ENCODE results near the gene MIEF2. TPM values are rescaled to one million over a fixed set of nuclear protein-coding genes. Genes with fewer than 3 reads are reported as not detected.

The MIEF2 gene
- total RNA-seq, 1 experiment from 2014 or later, result 20.5 TPM

DNA sequence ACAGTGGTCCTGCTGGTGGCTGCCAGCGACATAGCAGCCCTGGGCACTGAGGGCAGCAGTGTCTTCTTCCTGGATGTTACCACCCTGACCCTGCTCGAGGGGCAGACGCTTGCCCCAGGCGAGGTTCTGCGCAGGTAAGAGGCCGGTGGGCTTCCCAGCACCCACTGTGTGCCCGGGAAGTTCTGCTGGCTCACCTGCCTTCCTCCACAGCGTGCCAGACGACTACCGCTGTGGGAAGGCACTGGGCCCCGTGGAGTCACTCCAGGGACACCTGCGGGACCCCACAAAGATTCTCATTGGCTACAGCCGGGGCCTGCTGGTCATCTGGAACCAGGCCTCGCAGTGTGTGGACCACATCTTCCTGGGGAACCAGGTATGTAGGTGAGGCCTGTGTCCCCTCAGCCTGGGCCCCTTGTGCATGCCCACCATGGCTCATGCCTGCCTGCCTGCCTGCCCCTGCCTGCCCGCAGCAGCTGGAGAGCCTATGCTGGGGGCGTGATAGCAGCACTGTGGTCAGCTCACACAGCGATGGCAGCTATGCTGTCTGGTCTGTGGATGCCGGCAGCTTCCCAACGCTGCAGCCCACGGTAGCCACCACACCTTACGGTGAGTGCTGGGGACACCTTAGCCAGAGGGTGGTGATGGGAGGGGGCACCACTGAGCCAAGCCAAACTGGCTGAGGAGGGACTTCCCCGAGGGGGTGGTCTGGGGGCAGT, 26.5 kb upstream of the MIEF2 start:
- in situ Hi-C loops (cut with HindIII; ENCODE audit: low sequenced_read_pairs), result no loop called here
- DNase-seq (ENCODE audit: low spot score), result no peak

DNA sequence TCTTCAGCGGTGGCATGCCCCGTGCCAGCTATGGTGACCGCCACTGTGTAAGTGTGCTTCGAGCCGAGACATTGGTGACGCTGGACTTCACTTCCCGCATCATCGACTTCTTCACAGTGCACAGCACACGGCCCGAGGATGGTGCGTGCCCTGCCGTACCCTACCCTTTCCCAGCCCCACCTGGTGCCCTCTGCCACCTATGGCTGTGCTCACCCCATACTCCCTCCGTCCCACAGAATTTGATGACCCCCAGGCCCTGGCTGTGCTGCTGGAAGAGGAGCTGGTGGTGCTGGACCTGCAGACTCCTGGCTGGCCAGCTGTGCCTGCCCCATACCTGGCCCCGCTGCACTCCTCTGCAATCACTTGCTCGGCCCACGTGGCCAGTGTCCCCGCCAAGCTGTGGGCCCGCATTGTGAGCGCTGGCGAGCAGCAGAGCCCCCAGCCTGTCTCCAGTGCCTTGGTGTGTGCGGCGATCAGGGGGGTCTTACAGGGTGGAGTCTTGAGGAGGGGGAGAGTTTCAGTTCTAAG, 25.5 kb upstream of the MIEF2 start:
- in situ Hi-C loops (cut with HindIII; ENCODE audit: low sequenced_read_pairs), result no loop called here
- no peak for DNase-seq (ENCODE audit: low spot score)

DNA sequence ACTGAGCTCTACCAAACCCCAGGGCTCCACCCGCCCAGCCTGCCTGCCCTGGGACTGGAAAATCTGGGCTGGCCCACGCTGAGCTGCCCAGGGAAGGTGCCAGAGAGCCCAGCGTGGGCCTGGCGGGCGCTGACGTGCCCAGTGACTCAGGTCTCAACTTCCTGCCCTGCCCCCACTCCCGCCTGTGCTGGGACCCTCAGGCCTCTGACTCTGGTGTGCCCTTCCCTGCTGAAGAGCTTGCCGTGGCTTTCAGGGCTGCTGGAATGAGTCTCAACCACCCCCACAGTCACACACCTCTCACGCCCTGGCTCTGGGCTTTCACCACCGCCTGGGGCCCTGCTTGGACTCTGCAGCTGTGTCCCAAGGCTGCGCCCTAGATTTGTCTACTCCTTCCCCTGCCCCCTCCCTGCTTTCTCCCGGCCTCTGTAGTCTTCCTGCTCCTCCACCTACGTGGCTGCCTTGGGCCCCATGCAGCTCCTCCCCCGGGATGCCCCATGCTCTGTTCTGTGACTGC, 24.7 kb upstream of the MIEF2 start:
- no peak for DNase-seq (ENCODE audit: low spot score)
- in situ Hi-C loops (cut with HindIII; ENCODE audit: low sequenced_read_pairs), result no loop called here

DNA sequence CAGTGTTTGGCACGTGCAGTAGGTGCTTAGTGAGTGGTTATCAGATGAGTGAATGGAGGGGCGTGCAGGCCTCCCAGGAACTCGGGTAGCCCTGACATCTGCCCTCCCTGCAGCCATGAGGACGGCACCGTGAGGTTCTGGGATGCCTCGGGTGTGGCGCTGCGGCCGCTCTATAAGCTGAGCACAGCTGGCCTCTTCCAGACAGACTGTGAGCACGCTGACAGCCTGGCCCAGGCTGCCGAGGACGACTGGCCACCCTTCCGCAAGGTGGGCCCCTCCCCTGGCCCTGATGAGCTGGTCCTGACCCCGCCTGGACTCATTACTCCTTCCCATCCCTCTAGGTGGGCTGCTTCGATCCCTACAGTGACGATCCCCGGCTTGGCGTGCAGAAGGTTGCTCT, 24.0 kb upstream of the MIEF2 start:
- in situ Hi-C loops (cut with HindIII; ENCODE audit: low sequenced_read_pairs), result no loop called here
- DNase-seq (ENCODE audit: low spot score), result no peak

DNA sequence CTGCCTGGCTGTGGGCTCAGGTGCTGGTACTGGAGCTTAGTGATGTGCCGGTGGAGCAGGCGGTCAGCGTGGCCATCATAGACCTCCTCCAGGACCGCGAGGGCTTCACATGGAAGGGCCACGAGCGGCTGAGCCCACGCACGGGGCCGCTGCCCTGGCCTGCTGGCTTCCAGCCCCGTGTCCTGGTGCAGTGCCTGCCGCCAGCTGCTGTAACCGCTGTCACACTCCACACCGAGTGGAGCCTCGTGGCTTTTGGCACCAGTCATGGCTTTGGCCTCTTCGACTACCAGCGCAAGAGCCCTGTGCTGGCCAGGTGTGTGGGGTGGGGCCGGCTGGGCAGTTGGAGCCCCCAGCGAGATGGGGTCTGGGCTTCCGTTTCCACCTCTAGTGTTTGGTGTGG, 23.0 kb upstream of the MIEF2 start:
- no peak for DNase-seq (ENCODE audit: low spot score)
- in situ Hi-C loops (cut with HindIII; ENCODE audit: low sequenced_read_pairs), result no loop called here

DNA sequence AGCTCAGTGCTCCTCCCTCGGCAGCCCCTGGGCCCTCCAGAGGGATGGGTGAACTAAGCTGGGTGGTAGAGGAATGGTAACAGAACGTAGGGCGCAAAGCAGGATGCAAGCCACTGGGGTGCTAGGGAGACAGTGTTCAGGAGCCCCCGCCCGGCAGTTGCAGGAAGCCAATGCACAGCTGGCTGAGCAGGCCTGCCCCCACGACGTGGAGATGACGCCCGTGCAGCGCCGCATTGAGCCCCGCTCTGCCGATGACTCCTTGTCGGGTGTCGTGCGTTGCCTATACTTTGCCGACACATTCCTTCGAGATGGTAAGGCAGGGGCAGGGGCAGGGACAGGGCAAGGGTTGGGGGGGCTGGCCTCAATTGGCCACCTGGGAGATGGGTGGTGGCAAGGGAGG, 22.2 kb upstream of the MIEF2 start:
- in situ Hi-C loops (cut with HindIII; ENCODE audit: low sequenced_read_pairs), result no loop called here
- DNase-seq (ENCODE audit: low spot score), result no peak

DNA sequence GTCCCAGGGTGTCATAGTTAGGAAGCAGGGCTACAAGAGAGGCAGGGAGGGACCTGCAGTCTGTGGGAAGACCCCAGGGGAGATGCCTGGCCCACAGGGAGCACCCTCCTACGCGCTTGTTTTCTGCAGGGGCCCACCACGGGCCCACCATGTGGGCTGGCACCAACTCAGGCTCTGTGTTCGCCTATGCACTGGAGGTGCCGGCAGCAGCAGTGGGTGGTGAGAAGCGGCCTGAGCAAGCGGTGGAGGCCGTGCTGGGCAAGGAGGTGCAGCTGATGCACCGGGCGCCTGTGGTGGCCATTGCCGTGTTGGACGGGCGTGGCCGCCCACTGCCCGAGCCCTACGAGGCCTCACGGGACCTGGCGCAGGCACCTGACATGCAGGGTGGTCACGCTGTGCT, 20.0 kb upstream of the MIEF2 start:
- DNase-seq (ENCODE audit: low spot score), result no peak
- in situ Hi-C loops (cut with HindIII; ENCODE audit: low sequenced_read_pairs), result no loop called here

DNA sequence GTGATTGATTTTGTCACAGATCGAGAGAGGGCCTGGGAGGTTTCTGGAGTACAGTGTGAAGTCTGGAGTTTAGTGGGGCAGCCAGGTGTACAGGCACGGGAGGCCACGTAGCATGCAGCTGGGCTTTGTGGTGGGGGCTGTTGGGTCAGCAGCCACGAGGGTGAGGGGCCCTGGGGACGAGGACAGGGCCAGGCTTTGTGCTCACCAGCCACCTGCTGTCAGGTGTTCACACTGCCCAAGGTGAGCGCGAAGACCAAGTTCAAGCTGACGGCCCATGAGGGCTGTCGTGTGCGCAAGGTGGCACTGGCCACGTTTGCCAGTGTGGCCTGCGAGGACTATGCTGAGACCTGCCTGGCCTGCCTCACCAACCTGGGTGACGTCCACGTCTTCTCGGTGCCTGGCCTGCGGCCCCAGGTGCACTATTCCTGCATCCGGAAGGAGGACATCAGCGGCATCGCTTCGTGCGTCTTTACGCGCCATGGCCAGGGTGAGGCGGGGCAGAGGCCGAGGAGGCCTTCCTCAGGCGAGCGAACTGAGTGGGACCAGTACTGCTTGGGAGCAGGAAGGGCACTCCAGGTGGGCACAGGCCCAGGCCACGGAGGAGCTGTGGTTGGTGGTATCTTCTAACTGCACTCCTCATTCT, 19.1 kb upstream of the MIEF2 start:
- DNase-seq (ENCODE audit: low spot score), result no peak
- in situ Hi-C loops (cut with HindIII; ENCODE audit: low sequenced_read_pairs), result no loop called here

DNA sequence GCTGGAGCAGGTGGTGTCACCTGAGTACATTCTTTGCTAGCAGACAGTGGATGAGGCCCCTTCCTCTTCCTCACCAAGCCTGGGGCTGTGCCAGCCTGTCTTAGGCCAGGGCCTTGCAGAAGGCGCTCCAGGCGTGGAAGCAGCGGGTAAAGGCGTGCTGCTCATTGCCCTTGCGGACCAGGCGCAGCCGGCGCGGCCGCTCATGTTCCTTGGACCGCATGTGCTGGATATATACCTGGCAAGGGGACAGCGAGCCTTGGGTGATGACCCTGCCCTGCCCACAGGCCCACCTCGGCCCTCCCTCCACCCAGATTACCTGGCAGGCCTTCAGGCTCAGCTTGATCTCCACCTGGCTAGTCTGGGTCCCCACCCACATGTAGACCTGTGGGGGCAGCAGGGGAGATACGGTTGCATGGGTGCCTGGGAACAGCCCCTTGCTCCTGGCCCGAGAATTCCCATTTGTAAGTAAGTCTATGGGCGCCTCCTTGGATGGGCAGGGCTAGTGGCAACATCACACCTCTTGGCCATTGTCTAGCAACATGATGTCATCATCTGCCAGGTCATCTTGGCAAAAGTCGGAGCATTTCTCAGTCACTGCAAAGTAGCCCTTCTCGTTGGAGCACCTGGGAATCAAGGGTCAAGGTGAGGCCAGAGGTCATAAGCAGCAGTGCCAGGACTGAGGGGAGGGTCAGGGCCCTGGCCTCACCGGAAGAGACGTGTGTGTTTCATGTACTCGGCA, 15.3 kb upstream of the MIEF2 start:
- in situ Hi-C loops (cut with HindIII; ENCODE audit: low sequenced_read_pairs), result no loop called here
- no peak for DNase-seq (ENCODE audit: low spot score)

DNA sequence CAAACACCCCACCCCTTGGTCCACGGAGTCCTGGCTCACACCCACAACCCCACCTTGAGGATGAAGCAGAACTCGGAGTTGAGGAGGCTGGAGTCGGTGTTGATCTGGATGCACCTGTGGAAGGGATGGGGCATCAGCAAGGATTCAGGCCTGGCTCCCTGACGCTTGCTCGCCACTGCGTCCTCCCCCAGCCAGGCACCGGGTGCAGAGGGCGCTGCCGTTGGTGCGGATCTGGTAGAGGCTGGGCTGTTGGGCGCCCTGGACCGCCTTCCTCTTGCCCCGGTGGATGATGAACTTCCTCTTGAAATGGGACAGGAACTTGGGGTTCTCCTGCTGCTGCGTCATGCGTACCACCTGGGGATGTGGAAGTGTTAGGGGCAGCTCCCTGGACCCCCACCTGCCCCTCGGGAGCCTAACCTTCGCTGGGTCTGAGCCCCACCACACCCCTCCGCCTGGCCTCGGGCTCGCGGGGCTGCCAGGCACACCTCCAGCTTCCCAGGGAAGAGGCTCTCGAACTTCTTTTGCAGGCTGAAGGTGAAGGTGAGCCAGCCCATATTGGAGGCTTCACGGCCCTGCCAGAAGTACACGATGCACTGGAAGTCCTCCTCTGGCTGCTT, 14.2 kb upstream of the MIEF2 start:
- DNase-seq (ENCODE audit: low spot score), result no peak
- in situ Hi-C loops (cut with HindIII; ENCODE audit: low sequenced_read_pairs), result no loop called here

DNA sequence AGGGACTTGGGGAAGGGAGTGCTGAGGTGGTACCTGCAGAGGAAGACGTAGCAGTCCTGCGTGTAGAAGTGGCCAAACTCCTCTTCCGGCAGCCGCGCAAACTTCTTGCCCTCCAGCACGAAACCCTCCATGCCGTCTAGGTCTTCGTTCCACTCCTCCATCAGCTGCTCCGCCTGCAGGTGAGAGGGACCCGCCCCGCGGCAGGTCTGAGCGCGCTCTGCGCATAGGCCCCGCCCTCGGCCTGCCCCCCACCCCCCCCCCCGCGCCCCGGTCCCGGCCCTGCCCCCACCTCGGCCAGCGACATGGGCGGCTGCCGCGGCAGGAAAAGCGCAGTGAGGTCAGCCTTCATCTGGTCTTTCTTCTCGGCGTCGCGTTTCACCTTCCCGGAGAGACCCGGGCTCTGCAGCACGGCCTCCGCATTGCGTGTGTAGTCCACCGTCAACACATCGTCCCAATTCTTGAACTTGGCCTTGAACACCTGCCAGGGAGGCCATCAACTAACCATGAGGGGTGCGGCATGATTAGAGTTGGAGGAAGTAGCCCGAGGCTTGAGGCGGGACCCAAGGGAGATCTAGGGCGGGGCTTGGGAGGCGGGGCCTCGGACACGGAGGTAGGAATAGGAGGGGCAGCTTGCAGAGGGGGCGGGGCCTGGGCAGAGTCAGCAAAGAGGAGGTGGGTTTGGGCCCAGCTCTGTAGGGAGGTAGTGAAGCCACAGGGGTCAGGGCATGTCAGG, 13.4 kb upstream of the MIEF2 start:
- in situ Hi-C loops (cut with HindIII; ENCODE audit: low sequenced_read_pairs), result no loop called here
- no peak for DNase-seq (ENCODE audit: low spot score)

DNA sequence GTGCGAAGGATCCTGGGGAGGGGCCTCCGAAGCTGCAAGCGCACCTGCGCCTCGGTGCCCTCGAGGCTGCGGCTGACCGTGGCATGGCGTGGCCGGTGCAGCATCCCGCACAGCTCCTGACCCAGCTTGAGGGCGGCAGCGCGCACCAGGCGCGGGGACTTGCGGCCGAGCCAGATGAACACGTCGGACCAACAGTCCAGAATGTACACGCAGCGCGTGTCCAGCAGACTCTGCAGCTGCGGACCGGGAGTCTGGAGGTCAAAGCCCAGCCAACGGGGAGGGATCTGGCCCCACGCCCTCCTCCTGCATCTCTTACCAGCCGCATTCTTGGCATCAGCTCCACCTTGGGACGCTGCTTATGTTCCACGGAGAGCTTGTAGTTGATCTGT, 12.9 kb upstream of the MIEF2 start:
- no peak for DNase-seq (ENCODE audit: low spot score)
- in situ Hi-C loops (cut with HindIII; ENCODE audit: low sequenced_read_pairs), result no loop called here

DNA sequence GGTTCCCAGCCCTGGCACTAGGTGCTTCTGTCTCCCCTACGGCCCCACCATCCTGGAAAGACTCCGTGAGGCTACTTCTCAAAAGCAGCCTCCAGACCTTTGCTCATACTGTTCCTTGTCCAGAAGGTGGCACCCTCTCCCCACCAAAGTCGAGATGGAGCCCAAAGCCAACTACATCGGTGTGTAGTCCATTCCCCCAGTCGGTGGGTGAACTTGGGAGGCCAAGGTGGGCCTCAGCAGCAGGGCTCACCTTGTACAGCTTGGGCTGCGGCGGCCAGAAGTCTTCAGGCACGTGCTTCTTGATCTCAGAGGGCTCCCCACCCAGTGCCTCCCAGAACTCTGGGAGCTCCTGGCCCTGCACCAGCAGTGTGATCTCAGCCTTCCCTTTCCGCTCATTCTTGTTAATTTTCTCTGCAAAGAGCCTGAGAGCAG, 12.1 kb upstream of the MIEF2 start:
- DNase-seq (ENCODE audit: low spot score), result peak; percentile 84
- in situ Hi-C loops (cut with HindIII; ENCODE audit: low sequenced_read_pairs), result no loop called here

DNA sequence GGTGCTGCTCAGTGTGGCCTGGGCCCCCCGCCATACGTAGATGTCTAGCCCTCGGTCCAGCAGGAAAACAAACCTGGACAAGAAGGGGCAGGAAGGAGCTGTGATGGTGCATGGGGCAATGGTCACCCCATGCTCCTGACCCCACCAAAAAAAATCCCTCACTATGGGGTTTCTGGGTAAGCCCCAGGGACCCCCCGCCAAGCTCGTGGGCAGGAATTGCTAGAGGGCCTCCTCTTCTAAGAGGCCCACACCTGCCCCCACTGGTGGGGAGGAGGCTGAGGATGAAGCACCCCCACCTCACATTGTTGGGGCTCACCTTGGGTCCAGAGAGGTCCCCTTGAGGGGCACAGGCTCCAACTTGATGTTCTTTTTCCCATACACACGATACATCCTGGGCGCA, 11.7 kb upstream of the MIEF2 start:
- DNase-seq (ENCODE audit: low spot score), result no peak
- in situ Hi-C loops (cut with HindIII; ENCODE audit: low sequenced_read_pairs), result no loop called here

DNA sequence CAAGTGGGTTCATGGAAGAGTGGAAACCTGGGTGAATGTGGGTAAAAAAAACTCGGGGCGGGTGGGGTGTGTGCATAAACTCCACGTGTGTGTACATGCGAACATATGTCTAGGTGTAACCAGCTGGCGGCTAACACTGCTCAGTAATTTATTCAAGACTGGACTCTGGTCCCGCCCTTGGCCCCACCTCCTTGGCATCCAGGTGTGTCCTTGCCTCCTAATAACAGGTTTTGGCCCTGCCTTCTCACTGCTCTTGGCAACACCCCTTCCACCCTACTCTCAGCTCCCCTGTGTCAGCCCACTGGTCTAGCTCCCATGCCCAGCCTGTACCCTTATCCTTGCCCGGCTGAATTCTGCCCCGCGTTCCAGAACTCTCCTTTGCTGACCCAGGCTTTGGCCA, 10.2 kb upstream of the MIEF2 start:
- in situ Hi-C loops (cut with HindIII; ENCODE audit: low sequenced_read_pairs), result no loop called here
- no peak for DNase-seq (ENCODE audit: low spot score)

DNA sequence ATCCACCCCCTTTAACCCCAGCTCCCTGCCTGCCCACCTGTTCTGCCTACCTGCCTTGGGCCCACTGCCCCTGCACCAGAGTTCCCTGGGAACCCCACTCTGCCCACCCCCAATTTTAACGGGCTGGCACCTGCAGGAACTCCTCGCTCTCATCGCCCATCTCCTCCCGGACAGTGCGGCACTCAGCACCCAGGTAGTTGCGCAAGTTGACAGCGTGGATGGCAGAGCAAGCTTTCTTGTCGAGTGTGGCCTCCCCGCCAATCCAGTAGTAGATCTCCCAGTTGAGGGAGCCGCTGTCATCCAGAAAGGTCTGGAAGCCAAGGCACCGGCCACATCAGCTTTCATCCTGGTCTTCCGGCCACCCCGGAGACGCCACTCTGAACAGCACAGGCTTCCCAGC, 9.8 kb upstream of the MIEF2 start:
- DNase-seq (ENCODE audit: low spot score), result no peak
- in situ Hi-C loops (cut with HindIII; ENCODE audit: low sequenced_read_pairs), result no loop called here

DNA sequence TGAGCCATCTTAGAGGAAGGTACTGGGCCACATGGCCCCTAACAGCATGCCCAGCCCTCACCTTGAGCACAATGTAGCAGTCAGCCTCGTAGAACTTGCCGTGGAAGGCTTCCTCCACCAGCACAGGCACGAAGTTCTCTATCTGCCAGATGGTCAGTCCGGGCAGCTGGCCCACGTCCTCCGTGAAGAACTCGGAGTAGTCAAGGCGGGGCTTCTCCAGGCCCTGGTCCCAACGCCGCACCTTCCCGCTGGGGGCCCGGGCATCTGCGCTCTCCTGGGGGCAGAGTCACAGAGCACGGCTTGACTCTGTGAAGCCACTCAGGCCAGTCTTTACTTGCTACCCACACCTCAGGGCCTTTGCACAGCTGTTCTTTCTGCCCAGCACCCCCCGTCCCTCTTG, 9.3 kb upstream of the MIEF2 start:
- DNase-seq (ENCODE audit: low spot score), result peak; percentile 65
- in situ Hi-C loops (cut with HindIII; ENCODE audit: low sequenced_read_pairs), result no loop called here

DNA sequence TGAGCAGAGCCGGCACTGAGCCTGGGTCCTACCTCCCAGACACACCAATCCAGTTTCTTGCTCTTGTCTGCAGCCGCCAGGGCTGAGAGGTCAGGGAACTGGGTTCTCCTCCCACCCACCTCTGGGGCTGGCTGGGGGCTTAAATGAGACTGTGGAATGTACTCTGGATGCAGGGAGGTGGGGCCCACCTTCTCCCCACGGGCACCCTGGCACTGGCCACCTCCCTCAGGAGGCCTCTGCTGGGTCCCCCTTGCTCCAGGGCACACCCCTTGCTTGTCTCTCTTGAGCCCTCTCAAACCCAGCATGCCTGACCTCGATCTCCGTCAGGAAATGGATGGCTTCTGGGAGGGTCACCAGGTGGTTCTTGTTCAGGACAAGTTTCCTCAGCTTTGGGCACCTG, 8.3 kb upstream of the MIEF2 start:
- in situ Hi-C loops (cut with HindIII; ENCODE audit: low sequenced_read_pairs), result no loop called here
- DNase-seq (ENCODE audit: low spot score), result no peak

Data from G401 (cell line).